GM21529 (cell line): ENCODE measurements around the gene KLRG1.

Experiments
- ATAC-seq: cut with Tn5 transposase; IDR thresholded peaks from one replicate; pipeline ENCODE4 v1.9.1; 2021; ENCODE audit not compliant: unreplicated experiment

KLRG1 gene

DNA sequence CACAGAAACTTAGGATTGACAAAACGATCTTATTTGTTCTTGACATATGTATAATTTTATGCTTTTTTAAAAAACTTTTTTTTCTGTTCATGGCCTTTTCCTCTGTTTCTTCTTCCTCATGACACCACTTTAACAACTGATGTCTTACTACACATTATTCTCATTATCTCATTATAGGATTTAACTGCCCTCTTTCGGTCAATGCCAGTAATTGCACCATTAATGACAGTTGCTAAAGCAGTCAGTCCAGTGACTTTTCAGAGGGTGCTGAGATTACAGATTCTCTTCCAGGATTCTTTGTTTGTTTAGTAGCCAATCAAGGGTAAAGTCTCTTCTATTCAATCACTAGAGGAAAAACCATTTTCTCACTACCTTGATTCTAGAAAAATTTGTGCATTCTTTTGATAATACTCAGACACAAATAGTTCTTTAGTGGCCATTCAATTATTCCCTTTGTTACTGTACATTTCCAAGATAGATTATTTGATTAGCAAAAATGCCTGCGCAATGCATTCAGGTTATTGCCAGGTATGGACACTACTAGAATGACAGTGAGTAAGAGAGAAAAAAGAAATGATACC is 50.1 kb downstream of the KLRG1 start:
- no peak for ATAC-seq

DNA sequence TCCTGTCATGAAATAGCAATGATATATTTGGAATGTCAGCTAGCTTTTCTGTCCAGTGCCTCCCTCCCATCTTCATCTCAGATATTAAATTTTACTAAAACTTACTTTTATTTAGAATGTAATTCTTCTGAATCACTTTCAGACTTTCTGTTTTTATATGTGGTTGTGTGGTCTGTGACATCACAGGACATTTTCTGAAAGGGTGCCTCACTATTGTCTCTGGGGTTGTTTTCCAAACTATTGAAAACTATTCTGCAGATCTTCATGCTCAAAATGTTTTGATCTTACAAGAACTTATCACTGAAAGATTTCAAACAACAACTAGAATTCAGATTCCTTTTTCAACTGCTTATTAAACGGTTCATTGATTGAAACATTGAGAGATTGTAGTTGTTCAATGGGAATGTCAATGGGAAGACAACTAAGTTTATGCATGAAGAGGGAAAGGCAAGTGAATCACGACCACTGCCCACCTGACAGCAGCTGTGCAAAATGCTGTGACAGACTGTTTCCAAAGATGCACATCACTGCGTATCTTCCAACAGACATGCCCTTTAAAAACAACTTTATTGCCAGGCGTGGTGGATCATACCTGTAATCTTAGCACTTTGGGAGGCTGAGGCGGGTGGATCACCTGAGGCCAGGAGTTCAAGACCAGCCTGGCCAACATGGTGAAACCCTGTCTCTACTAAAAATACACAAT is 51.3 kb downstream of the KLRG1 start:
- no peak for ATAC-seq

GRCh38 chr12:9041321-9041720 is 52.0 kb downstream of the KLRG1 start:
- no peak for ATAC-seq

DNA sequence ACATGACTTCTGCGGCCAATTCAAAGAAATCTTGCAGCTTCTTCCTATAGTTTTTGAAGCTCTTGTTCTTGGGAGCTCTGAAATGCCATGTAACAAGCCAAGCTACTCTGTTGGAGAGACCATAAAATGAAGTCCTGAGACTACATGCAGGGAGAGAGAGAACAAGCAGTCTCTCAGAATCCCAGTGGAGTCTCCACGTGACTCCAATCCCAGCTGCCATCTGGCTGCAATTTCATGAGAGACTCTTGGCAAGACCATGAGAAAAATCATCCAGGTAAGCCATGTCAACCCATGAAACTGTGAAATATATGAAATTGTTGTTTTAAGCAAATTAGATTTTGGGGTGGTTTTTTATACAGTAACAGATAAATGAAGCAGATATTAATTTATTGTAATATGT is 54.4 kb downstream of the KLRG1 start:
- ATAC-seq, result no peak

GRCh38 chr12:9047105-9047504 is 57.8 kb downstream of the KLRG1 start:
- no peak for ATAC-seq

GRCh38 chr12:9048930-9049329 is 59.6 kb downstream of the KLRG1 start:
- no peak for ATAC-seq

GRCh38 chr12:9049520-9050133 is 60.3 kb downstream of the KLRG1 start:
- ATAC-seq, result no peak

DNA sequence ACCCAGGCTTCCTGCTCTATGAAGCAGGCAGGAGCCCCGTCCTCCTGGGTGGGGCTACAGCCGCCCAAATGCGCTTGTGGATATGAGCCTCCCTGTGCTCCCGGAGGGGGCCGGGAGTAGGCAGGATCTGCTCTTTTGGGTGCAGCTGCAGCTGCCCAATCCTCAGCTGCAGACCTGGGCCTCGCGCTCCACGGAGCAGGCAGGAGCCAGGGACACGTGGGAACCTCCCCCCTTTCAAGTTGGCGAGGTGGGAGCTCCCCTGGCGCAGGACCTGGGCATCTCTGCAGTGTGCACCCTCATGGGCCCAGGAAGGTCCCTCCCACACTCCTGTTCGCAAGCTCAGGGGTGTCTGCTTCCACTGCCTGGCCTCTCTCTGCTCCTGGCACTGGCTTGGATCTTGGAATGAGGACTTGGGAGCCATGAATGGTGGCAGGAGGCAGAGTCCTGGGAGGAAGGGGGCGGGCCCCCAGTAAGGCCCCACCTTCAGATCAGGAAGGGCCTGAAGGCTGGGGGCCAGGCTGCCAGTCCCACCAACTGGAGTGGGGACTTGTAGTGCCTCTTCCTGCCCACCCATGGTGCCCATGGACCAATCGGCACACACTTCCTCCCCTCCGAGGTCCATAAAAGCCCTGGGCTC is 61.3 kb downstream of the KLRG1 start:
- ATAC-seq, result no peak

DNA sequence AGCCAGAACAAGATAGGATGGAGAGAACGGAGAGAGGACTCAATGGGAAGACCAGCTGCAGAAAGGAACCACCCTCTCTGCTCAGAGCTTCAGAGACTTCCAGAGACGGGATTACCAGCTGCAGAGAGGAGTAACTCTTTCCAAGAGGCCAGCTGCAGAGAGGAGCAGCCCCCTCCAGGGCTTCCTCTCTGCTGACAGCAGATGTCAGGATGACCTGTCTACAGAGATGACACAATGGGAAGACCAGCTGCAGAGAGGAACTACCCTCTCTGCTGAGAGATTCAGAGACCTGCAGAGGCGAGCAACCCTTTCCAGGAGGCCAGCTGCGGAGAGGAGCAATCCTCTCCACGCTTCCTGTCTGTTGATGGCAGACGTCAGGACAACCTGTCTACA is 61.8 kb downstream of the KLRG1 start:
- ATAC-seq, result no peak

DNA sequence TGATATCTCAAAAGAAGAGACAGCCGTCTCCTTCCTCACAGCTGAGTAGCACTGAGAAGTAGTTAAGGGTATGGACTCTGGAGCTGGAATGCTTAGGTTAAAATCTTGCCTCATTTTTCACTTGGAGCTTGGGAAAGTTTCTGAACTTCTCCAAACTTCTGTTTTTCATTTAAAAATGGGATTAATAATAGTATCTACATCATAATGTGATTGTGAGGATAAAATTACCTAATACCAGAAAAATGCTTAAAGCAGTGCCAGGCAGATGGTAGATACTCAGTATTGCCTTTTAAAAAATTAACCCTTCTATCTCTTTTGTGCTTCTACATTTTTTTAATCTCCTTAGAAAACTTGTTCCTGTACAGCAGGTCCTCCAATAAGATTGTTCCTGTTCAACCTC is 63.3 kb downstream of the KLRG1 start:
- no peak for ATAC-seq
